Measurements from ENCODE around the gene SPRTN.
"Not testable (repeated sequence)": the region's sequence is repeated elsewhere in the genome, so short reads cannot be mapped to it uniquely, and the experiment has no call there.

SPRTN gene

DNA sequence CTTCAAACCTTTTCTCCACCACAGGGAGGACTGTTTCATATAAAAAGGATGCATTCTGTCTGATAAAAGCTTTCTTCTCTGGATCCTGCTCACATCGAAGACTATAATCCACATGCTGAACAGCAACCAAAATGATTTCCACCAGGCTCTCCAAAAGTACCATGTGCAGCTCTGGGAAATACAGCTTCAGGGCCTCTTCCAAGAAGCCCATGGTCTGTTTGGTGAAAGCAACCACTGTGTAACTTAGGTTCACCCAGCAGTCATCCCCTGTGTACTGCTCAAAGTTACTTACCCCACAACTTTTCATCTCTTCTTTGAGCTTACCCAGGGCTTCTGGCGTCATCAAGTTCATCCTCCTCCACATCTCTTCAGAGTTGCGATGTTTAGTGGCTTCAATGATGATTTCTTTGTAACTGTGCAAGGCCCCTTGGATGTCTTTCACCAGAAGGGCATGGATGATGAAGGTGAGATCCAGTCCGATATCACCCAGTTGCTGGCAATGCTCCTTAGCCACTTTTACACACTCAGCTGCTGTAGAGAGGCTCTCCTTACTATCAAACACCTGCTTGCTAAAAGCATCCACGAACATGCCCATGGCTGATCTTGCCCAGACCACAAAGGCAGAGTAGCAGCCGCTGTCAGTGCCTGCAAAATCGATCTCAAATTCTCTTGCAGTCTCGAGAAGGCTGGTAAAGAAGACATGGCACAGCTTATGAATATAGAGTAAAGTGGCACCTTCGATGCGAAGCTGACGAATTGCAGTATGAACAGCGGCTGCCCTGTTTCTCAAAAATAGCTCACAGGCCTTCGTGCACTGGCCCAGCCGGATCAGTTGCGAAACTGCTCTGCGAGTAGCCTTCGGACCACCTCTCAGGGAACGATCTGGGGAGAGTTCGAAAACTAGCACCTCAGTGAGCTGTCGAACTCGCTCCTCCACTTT is 2.2 kb upstream of the SPRTN start:
- no peak for DNase-seq (ENCODE audit: low read depth in 2 of 2)

DNA sequence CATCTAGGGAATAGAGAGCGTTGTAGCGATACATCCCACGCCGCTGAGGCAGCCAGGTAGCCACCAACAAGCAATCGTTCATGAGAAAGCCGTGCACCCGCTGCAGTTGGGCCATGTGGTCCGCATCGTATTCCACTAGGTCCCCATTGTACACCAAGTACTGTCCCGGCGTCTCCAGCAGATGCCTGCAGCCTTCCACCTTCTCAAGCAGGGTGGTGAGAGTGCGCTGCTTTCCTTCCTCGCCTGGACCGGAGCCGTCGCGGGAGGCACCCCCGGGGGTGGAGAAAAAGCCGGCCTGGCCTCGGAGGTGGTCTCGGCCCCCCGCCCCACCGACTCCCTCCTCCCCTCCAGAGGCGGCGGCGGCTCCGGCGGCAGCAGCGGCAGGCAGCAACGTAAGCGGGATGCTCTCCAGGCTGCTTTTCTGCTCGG is 1.0 kb upstream of the SPRTN start:
- DNase-seq (ENCODE audit: low read depth in 2 of 2) = peak in 1 of 2 donors; percentile 23

GRCh38 chr1:231337472-231338269 is 422 bp upstream of the SPRTN start, which contains the start of gene EXOC8:
Gene EXOC8, minus strand, starts transcription at chr1:231337852. Its CDS starts 107 bp downstream, at chr1:231337745.
- peak; percentile 93 to 98 for DNase-seq (ENCODE audit: low read depth in 2 of 2)

DNA sequence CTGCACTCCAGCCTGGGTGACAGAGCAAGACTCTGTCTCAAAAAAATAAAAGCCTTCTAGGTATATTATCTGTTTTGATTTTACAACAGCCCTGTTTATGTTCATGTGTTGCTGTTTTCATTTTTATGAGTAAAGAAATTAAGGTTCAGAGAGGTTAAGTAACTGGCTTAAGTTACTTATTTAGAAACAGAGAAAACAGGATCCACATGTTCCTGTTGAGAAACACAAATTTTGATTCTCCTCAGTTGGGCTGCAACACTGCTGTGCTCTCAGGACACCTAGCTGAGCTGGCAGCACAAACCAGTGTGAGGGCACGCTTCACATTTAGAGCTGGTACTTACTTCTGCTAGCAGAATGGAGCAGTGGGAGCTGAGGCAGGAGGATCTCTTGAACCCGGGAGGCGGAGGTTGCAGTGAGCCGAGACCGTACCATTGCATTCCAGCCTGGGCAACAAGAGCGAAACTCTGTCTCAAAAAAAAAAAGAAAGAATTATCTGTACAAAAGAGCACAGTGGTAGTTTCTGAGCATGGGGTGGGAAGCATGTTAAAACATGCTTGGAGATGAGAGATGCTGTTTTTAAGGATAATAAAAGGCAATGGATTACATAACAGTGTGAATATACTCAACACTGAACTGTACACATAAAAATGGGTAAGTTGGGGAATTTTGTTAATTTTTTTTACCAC is 2.4 kb downstream of the SPRTN start:
- DNase-seq (ENCODE audit: low read depth in 2 of 2) = no peak

DNA sequence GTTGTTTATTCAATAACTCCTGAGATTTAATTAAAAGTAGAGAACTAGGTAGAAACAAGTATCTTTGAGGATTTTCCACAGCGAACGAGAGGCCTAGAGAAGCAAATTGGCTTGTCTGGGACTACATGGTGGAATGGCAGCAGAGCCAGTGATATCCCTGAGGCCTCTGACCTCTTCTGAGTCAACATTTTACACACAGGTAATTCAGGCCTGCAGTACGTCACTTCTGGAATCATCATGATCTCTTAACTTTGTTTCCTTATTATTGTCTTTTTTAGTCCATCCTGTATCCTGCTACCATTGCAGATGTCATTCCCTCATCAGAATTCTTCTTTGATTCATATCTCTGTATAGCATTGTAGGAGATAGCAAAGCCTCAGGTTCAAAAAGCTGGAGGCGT is 9.9 kb downstream of the SPRTN start:
- DNase-seq (ENCODE audit: low read depth in 2 of 2) = no peak

GRCh38 chr1:231348442-231348841 is 10.3 kb downstream of the SPRTN start:
- no peak for DNase-seq (ENCODE audit: low read depth in 2 of 2)

DNA sequence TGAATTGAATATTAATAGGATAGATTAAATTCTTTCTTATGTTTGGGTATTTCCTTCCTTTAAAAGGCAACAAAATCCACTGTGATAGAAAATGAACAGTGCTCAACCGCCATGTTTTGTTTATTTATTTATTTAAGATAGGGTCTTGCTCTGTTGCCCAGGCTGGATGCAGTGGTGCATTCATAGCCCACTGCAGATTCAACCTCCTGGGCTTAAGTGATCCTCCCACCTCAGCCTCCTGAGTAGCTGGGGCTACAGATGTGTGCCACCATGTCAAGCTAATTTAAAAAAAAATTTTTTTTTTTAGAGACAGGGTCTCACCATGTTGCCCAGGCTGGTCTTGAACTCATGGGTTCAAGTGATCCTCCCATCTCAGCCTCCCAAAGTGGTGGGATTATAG is 10.8 kb downstream of the SPRTN start:
- DNase-seq (ENCODE audit: low read depth in 2 of 2) = not testable (repeated sequence)

DNA sequence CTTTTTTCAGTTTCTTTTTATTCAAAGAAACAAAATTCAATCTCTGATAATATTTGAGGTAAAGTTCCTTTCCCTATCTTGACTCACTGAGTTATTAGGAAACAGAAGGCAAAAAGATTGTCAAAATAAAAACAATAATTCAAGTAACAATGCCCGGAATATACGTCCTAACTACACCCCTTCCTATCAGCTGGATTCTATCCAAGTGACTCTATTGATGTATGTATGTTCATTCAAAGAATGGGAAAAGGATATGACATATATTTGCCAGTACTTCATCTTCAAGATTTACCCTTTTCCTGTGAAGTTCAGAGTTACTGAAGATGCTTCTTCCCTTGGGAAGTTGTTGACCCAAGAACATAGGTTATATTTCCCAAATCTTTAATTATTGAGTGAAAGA is 13.7 kb downstream of the SPRTN start:
- no peak for DNase-seq (ENCODE audit: low read depth in 2 of 2)

DNA sequence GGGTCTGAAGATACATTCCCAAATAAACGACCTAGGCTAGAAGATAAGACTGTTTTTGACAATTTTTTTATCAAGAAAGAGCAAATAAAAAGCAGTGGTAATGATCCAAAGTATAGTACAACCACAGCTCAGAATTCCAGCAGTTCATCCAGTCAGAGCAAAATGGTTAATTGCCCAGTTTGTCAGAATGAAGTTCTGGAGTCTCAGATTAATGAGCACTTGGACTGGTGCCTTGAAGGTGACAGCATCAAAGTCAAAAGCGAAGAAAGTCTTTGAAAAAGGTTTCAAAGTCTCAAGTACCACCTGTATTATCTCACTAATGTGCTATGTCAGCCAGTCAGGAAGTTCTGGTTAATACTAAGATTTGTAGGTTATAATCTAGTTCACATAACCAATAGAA is 15.0 kb downstream of the SPRTN start:
- no peak for DNase-seq (ENCODE audit: low read depth in 2 of 2)

DNA sequence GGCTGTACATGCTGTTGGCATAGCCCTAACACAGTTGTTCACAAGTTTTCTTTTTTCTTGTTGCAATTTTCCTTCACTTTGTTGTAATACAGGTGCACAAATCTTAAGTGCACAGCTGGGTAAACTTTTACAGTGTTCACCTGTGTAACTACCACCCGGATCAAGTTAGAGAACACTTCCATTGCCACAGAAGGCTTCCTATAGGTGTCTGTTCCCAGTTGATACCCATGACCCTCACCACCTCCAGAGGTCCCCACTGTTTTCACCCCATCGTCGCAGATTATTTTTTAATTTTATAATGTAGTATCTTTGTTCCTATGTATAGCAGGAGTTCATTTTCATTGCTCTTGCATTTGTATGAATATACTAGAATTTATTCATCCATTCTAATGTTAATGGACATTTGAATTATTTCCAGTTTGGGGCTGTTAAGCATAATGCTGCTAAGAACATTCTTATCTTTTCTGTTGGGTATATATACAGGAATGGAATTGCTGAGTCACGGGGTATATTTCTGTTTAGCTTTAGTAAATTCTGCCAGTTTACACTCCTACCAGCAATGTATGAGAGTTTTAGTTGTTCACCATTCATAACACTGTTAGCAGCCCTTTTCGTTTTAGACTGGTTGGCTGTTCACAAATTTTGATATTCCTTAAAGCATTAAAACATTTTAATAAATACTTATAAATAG is 16.4 kb downstream of the SPRTN start:
- DNase-seq (ENCODE audit: low read depth in 2 of 2) = no peak

DNA sequence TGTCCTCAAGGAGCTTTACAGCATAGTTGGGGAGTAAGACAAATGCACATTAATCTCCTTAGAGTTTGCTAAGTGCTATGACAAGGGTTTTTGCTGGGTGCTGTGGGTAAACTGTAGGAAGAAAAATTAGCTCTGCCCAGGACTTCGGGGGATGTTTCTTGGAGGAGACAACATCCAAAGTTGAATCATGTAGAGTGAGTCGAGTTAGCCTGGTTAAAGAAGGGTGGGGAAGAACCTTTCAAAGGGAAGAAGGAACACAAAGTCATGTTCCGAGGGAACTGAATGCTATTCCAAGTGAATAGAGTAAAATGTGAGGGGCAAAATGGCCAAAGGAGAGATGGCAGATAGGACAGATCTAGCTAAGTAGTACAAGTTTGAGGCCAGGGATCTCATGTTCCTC is 17.1 kb downstream of the SPRTN start:
- no peak for DNase-seq (ENCODE audit: low read depth in 2 of 2)

GRCh38 chr1:231357187-231357772 is 19.2 kb downstream of the SPRTN start:
- DNase-seq (ENCODE audit: low read depth in 2 of 2) = no peak

- DNase-seq (ENCODE audit: low read depth in 2 of 2) = peak in 1 of 2 donors; percentile 18
These were observed 19.8 kb downstream of the SPRTN start for GRCh38 chr1:231357831-231358354.

DNA sequence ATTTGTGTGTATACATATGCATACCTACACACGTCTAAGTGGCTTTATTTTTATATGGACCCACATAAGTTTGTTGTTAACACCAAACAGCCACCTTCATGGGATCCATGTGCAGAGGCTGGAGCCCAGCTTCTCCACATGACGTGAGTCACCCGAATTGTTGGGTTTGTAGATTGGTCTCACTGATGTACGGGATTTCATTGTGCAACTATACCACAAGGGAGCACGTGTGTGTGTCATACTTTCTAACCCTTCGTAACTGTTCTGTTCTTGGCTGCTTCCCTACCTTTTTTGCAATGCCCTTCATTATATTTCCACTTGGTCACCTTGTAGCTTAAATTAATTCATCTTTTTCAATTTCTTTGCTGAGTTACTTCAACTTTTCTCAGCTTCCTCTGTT is 21.0 kb downstream of the SPRTN start:
- DNase-seq (ENCODE audit: low read depth in 2 of 2) = no peak

GRCh38 chr1:231362325-231362724 is 24.2 kb downstream of the SPRTN start:
- no peak for DNase-seq (ENCODE audit: low read depth in 2 of 2)

DNA sequence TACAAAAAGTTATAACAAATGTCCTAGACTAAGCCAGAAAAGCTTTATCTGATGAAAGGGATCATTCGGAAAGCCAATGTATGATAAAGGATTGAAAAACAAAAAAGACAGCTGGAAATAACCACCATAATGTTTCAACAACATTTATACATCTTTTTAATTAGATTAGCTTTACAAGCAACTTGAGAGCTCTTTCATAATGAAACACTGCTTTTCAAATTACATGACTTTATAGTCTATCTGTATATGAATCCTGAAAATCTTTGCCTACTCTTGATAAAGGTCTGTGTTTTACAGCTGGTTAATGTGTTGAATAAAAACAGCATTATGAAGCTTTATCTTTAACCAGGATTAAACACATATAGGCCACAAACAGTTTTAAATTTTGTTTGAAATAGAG is 25.5 kb downstream of the SPRTN start:
- DNase-seq (ENCODE audit: low read depth in 2 of 2) = no peak

- DNase-seq (ENCODE audit: low read depth in 2 of 2) = no peak
These were observed 26.1 kb downstream of the SPRTN start for GRCh38 chr1:231364192-231364591.

DNA sequence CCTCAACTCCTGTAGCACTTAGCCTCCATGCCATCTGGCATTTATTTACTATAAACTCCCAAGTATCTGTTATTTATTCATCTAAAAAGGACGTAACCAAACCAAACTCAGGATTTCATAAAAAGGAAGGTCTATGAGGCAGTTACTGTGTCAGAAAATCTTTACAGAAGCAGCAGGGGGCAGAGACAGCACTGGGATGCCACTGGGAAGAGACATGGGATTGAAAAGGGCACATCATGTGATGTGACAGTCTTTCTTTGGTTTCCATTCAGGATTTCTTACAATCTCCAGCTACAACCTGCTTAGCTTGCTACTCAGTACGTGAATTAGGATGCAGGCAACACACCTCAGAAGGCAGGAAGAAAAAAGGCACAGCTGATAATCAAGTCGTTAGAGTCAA is 31.2 kb downstream of the SPRTN start:
- DNase-seq (ENCODE audit: low read depth in 2 of 2) = no peak

DNA sequence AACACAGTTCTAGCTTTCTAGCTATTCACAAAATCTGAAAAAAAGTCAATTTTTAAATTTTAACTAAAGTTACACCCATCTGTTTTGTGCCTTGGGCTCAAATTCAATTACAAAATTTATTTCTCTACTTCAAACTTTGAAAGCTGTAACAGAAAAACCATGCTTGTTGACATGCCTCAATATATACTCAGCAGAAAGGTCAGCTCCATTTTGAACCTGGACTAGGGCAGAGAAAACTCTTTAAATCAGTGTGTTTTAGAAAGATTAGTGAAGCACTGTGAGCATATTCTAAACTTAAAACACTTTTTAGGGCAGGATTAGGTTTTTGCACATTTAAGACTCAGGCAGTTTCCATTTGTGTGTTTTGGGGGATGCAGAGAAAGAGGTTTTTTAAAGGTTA is 34.4 kb downstream of the SPRTN start:
- DNase-seq (ENCODE audit: low read depth in 2 of 2) = no peak

GRCh38 chr1:231374394-231374793 is 36.3 kb downstream of the SPRTN start:
- DNase-seq (ENCODE audit: low read depth in 2 of 2) = no peak

GRCh38 chr1:231376101-231376500 is 38.0 kb downstream of the SPRTN start:
- no peak for DNase-seq (ENCODE audit: low read depth in 2 of 2)
